Stimulated activated CD4-positive, alpha-beta T cell treated with anti-CD3 and anti-CD28 coated beads, Interleukin-4, amount 100 ng/mL, for 24 hours (primary cell): ENCODE data around the gene NME7.
"Not testable (repeated sequence)": the region's sequence is repeated elsewhere in the genome, so short reads cannot be mapped to it uniquely, and the experiment has no call there.

Source experiments
- DNase-seq: peaks from one replicate; pipeline ENCODE4 v3.0.0-alpha.2; 2020

NME7 gene

GRCh38 chr1:169340882-169341281, 26.7 kb downstream of the NME7 start:
- DNase-seq, result no peak

DNA sequence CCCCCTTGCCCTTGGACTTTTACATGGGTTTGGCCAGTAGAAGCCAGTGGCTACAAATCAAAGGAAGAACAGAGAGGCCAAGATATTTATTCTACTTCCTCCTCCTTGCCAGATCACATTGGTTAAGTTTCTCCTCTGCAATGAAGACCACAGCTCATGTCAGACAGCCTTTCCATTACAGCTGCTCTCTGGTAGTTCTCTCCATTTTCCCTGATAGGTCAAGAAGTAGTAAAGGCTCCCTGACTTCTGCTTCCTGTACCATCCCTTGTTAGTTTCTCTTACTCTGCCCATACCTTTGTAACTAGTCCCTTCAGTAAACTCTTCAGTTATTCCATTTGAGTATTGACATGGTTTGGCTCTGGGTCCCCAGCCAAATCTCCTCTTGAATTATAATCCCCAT, 27.8 kb downstream of the NME7 start:
- no peak for DNase-seq

DNA sequence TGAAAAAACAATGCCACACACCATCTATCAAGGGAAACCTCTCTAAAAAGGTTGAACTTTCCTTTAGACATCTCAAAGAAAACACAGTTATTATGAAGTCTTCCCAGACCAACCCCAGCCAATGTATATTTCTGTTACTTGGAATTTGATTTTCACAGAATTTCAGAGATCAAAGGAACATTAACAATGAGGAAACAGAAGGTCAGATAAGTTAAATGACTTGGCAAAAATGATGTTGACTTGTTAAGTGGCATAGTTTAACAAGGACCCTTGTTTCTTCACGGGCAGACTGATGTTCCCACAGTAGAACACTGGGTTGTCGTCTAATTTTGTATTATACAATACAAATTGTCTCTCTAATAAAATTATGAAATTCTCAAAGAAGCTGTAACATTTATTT, 29.0 kb downstream of the NME7 start:
- no peak for DNase-seq

- not testable (repeated sequence) for DNase-seq
These were observed 30.5 kb downstream of the NME7 start for GRCh38 chr1:169336947-169337715.

- not testable (repeated sequence) for DNase-seq
These were observed 32.9 kb downstream of the NME7 start for GRCh38 chr1:169334727-169335126.

GRCh38 chr1:169330927-169331326, 36.7 kb downstream of the NME7 start:
- no peak for DNase-seq

- no peak for DNase-seq
These were observed 38.2 kb downstream of the NME7 start for GRCh38 chr1:169329383-169329782.

GRCh38 chr1:169327875-169328274, 39.7 kb downstream of the NME7 start:
- DNase-seq, result no peak

GRCh38 chr1:169326956-169327268, 40.7 kb downstream of the NME7 start:
- no peak for DNase-seq

- no peak for DNase-seq
These were observed 41.2 kb downstream of the NME7 start for GRCh38 chr1:169326261-169326955.

DNA sequence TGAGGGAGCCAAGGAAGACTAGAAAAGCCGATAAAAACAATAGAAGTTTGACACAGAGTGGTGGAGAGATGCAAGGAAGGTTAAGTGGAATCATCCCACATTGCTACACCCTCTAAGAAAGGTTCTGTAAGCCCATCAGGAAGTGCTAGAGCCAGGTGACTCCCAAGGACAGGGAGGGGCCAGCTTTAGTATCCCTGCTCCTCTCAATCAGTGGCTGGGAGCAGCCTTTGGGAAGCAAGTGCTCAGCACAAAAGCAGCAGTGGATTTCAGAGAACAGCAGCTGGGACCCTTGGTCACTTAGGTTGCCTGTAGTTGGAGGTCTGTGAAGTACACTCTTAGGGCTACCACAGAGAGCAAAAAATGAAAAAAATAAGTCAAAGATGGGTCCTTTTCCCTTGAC, 42.5 kb downstream of the NME7 start:
- DNase-seq, result no peak

DNA sequence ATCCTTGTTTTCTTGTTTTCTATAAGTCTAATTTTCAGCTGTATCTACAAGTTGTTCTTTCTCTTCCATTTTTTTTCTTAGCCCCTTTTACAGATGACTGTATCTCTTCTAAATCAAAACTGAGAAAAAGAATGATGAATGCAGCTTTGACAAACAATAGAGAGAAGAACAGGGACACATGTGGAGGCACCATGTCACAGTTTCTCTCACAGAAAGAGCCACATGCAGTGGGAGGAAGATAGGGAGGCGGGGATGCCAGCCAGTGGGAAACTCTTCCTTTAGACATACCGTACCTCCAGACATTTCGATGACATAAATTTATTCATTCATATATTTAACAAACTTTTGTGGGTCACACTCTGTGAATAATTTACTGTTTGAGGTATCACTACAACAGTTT, 45.5 kb downstream of the NME7 start:
- DNase-seq, result no peak

- no peak for DNase-seq
These were observed 46.1 kb downstream of the NME7 start for GRCh38 chr1:169321539-169321938.

DNA sequence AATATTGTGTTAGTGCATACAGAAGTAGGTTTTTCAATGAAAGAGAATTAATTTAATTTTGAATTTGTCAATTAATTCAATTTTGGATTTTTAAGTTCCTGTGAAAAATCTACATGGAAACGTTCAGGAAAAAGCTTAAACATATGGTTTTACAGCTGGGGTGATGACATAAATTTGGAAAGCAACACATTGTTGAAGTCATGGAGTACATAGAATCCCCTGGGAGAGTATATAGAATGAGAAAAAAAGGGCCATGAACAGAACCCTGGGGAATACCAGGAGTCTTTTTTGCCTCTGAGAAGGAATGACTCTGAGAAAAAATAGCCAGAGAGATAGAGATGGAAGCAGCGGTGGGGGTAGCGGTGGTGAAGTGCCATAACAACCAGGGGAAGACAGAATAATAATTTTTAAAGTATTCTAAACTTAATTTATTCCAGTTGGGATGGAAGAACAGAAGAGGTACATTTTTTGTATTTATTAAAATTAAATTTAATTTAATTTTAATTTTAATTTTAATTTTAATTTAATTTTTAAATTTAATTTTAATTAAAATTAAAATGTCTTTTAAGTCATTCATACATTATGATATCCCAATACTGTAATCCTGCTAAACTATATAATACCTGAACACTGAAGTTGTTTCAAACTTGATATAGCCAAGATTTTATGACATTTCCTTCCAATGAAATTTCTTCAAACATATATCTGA, 48.9 kb downstream of the NME7 start:
- no peak for DNase-seq

DNA sequence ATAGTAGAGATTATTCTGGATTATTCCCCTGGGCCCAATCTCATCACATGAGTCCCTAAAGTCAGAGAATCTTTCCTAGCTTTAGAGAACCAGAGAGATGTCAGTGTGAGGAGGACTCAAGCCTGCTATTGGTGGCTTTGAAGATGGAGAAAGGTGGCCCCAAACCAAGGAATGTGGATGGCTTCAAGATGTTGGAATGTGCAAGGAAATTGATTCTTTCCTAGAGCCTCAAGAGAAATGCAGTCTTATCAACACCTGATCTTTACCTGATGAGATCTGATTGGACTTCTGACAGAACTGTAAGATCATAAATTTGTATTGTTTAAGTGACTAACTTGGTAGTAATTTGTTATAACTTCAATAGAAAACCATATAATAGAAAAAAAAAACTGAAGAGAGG, 51.0 kb downstream of the NME7 start:
- no peak for DNase-seq

- DNase-seq, result peak; percentile 44
These were observed 55.3 kb downstream of the NME7 start for GRCh38 chr1:169312084-169312954.

GRCh38 chr1:169309178-169310166, 58.1 kb downstream of the NME7 start:
- DNase-seq, result no peak

DNA sequence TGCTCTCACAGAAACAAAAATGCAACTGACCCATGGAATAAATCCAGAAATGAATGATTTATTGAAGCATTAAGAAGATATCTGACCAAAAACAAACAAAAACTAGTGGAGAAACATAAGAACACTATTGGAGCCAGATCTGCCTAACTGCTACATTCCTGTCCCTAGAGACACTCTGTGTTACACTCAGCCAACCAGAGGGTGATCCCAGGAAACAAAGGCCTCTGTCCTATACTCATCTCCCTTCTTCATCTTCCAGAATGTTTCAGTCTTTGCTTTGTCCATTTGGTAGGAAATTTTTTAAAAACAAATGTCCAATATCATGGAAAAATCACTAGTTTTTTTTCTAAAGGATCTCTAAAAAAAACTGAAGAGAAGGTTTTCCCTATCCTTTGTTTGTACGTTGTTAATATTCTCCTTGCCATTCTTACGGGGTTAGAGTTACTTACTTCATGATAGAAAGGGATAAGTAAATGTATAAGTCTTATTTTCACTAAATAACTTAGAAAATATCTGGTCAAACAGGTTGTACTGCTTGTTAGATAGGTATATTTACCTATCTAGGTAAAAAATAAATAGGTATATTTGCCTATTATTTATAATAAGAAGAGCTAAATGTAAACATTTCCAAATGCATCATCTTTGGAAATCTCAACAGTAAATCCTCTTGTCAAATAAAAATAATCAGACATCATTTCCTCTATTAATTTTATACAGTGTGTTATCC, 59.1 kb downstream of the NME7 start:
- no peak for DNase-seq

- DNase-seq, result no peak
These were observed 60.4 kb downstream of the NME7 start for GRCh38 chr1:169307176-169307575.

DNA sequence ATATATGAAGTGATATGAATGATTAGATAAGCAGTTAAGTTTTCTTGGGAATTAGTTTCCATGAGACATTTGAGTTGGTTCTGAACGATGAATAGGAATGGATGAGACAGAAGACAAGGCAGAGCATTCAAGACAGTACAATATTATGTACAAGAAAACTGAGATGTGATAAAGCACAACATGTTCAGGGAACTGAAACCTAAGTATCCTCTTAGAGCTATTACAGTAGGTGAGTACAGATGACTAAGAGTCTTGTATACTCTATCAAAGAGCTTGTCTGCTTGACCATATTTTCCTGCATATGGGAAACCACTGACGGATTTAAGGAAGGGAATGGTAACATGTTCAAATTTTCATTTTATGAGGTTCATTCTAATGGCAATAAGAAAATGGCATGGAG, 61.6 kb downstream of the NME7 start:
- DNase-seq, result no peak

DNA sequence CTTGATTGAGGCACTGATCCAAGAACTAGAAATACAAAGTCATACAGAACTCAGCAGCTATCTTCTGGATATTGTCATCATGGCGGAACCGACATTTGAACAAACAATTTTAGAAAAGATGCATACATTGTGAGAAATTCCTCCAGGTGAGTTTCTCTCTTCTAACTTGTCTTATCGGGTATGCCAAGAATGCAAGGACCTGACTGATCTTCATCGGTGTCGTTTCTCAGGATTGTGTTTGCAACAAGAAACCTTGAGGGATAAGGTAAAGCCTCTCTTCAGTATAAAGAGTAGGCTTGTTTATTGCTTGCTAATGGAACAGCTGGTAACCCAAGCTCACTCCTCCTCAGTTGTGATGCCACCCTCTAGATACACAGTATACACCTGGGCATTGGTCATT, 62.2 kb downstream of the NME7 start:
- DNase-seq, result no peak
